GM18499 (cell line): Measurements from ENCODE around the gene IFIT2.
A peak's percentile ranks its signal among the peaks of the same experiment; 100 is the strongest.
"Not testable (repeated sequence)": the region's sequence is repeated elsewhere in the genome, so short reads cannot be mapped to it uniquely, and the experiment has no call there.

ENCODE experiments used
- ATAC-seq: cut with Tn5 transposase; IDR thresholded peaks from one replicate; pipeline ENCODE4 v1.9.1; 2021; ENCODE audit warnings: moderate number of reproducible peaks; ENCODE audit not compliant: insufficient read depth, unreplicated experiment

The IFIT2 gene

GRCh38 chr10:89335226-89335625, 33.4 kb downstream of the IFIT2 start:
- no peak for ATAC-seq

DNA sequence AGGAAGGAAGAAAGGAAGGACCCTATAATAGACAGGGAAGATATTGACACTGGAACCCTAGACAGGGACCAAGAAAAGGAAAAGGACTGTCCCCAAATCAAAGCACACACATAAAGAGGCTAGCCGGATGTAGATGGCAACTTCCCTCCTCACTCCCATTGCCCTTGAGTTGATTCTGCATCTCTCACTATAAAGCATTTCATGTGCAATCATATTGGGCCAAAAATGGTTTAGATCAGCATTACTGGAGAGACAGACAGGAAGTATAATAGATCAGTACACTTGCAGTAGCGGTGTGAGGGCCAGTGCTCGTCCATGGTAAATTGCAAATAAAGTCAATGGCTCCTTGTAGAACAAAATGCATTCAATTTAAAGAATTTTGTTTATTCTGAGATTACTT, 34.4 kb downstream of the IFIT2 start:
- ATAC-seq = no peak

DNA sequence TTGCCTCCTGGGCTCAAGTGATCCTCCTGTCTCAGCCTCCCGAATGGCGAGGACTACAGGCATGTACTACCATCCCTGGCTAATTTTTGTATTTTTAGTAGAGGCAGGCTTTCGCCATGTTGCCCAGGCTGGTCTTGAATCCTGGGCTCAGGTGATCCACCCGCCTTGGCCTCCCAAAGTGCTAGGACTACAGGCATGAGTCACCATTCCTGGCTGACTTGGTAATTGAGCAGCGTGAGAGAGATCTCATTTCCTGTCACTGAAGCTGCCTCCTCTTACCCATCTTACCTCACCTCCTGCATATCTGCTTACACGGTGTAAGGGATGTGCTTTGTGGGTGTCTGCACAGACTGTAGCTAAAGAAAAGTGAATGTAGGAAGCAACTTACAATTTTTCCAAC, 35.6 kb downstream of the IFIT2 start:
- ATAC-seq = no peak

- ATAC-seq = no peak
Measured at GRCh38 chr10:89338713-89339112, 36.9 kb downstream of the IFIT2 start.

DNA sequence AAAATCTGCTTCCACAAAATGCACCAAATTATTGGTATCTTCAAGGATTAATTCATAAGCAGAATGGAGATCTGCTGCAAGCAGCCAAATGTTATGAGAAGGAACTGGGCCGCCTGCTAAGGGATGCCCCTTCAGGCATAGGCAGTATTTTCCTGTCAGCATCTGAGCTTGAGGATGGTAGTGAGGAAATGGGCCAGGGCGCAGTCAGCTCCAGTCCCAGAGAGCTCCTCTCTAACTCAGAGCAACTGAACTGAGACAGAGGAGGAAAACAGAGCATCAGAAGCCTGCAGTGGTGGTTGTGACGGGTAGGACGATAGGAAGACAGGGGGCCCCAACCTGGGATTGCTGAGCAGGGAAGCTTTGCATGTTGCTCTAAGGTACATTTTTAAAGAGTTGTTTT, 38.0 kb downstream of the IFIT2 start:
- ATAC-seq = no peak

DNA sequence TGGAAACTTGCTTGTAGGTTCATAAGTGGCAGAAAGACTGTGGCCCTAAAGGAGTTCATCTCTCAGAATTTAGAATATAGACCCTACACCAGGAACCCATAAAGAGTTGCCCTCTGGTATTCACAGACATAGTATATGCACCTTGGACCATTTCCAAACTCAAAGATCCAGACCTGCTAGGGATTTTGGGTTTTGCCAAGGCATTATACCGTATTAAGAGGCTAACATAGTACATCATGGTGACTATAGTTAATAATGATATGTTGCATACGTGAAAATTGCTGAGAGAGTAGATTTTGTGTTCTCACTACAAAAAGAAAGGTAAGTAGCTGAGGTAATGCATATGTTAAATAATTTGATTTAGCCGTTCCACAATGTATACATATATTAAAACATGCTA, 39.8 kb downstream of the IFIT2 start:
- ATAC-seq = no peak

DNA sequence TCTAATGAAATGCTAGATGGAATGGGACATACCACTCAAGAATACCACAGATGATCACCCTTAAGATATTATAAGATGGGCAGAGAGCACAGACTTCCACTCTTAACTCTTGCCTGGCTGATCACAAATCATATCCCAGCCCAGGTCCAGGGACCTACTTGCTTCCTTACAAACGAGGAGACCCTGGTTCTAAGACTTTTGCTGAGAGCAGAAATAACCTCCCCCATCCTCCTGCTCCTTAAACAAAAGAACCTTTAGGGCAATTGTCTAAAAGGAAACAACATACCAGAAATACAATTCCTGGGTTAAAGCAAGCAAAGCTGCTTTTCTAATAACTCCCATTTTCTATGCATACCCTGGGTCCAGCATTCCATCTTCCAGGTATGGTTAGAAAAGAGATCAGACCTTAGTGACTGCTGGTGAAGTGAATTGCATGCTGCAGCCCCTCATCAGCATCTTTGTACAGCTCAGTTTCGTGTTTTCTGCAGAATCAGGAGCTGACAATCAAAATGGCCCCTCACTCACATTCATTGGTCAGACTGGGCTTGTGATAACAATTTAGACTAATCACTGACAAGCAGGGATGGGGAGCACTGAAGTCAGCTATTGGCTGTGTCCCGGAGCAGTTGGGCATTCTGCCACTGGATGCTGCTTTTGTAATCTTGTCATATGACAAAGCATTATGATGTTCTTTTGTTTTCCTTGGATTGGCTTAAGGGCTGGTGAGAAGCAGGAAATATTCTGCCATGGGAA, 40.5 kb downstream of the IFIT2 start:
- no peak for ATAC-seq

GRCh38 chr10:89343089-89343767, 41.4 kb downstream of the IFIT2 start:
- no peak for ATAC-seq

DNA sequence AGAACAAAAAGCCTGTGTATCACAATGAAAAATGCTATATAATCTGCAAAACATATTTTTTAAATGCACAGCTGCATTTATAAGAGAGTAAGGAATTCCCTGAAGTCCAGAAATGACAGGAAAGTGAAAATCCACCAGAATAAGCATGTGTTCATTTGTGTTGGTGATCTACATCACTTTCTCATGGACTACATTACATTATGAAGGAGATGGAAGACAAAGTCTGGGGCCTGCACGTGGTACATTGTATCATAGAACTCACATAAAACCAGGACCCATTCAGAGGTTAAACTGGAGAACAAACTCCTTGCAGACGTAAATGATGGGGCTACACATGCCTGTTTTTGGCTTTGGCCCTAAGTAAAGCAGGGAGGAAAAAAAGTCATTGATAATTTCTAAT, 42.3 kb downstream of the IFIT2 start:
- ATAC-seq = no peak

DNA sequence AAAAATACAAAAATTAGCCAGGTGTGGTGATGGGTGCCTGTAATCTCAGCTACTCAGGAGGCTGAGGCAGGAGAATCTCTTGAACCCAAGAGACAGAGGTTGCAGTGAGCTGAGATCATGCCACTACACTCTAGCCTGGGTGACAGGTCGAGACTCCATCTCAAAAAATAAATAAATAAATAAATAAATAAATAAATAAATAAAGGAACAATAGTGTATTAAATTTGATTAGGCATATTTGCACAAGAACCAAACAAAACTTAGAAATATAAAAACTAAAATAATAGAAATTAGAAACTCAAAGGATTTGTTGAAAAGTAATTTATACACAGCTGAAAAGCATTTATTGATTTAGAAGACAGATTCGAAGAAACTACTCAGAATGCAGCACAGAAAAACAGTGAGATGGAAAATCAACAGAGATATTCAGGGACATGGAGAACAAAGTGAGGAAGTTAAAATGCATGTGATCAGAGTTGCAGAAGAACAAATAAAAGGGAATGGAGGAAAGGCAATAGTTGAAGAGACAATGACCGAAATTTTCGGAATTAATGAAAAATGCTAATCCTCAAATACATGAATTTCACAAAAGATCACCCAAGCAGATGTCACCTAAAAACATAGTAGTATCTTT, 43.6 kb downstream of the IFIT2 start:
- no peak for ATAC-seq

- ATAC-seq = no peak
Measured at GRCh38 chr10:89346405-89347254, 44.8 kb downstream of the IFIT2 start.

DNA sequence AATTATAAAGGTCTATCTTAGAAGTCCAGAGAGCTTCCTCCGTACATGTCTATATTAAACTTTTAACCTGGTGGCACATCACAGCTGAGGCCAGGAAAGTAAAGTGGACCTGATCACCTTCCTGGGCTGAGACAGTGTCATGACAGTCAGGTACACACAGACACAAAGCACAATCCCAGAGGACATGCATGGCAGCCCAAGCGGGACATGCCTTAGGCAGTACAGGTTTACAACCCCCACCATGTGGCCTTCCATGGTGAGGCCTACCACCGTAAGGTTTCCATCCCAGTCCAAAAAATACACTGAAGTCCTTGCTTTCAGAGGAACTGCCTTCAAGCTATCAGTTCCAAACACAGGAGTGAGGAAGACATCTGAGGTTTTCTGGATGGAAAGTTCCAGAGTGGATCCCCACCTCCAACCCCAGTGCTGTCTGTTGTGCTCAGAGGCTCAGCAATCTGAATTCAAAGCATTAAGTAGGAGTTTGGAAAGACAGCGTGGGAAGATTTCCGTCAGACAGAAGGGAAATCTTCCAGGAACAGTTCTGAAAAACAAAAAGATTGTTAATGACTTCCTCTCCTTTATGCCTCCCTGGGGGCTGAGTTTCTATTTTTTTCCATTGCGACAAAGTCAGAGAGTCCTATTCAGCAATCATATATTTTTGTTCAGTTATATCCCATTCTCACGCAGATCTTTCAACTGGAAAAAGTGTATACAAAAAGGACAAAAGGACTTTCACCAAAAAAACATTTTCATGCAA, 46.0 kb downstream of the IFIT2 start:
- ATAC-seq = no peak

DNA sequence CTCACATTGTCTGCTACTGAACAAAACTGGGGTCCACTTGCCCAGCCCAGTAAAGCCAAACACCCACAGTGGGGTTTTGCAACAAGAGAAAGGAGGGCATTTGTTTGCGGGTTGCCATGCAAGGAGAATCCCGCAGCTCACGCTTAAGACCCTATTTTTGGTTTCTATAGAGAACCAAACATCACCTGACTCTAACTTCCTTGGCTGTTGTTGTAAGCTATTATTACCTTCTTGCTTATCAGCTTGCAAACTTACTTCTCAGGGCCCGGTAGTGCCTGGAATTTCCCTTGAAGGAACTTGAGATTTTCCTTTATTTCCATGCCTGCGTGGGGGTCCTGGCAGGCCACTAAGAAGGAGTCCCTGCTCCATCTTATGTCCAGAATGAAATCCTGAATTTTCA, 46.6 kb downstream of the IFIT2 start:
- ATAC-seq = no peak

GRCh38 chr10:89348975-89349374, 47.1 kb downstream of the IFIT2 start:
- no peak for ATAC-seq

DNA sequence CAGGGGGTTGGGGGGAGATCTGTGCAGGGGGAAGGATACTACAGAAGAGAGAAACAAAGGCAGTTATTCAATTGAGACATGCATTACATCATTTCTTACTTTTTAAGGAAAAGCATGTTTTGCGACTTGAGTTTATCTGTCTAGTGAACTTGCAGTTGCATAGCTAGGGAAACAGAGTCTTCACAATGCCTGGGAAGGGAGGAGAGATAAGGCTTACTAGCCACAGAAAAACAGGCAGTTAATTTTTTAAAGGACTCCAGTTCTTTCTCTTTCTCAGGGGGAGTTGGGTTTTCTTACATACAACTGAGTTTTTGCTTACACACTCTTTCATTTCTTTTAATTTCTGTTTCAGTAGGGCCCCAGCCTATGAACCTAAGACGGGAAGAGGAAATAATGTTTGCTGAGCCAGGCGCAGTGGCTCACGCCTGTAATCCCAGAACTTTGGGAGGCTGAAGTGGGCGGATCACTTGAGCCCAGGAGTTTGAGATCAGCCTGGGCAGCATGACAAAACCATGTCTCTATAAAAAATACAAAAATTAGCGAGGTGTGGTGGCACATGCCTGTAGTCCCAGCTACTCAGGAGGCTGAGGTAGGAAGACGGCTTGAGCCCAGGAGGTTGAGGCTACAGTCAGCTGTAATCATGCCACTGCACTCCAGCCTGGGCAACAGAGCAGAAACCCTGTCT, 48.9 kb downstream of the IFIT2 start:
- ATAC-seq = not testable (repeated sequence)

DNA sequence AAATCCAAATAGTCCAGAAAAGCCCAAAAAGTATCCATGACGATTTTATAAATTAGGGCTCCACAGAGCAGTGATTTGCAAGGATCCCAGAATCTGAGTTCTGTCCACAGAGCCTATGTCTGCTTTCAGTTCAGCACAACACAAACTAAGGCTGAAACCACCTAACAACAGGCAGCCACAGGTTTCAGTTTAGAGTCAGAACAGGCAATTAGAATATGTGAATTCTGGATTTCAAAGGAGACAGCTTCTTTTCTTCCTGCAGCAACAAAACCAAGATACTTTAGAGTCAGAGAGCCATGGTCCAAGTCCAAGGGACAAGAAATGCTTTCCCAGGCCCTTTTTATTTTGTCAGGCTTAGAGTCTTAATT, 49.5 kb downstream of the IFIT2 start:
- ATAC-seq = peak; percentile 73

GRCh38 chr10:89351780-89352597, 50.1 kb downstream of the IFIT2 start:
- ATAC-seq = no peak

- no peak for ATAC-seq
Measured at GRCh38 chr10:89352802-89353201, 51.0 kb downstream of the IFIT2 start.
